HepG2 (cell line): ENCODE measurements around the gene UGT1A7. TPM values are rescaled to one million over a fixed set of nuclear protein-coding genes. Genes with fewer than 3 reads are reported as not detected.

Experiments
- CEBPG ChIP-seq: IDR thresholded peaks from 2 replicates; pipeline ENCODE4 v1.6.1; 2016
- HES4 ChIP-seq: sonication (generic); formaldehyde crosslinking; IDR thresholded peaks from 2 replicates; pipeline ENCODE4 v1.9.0; 2021; ENCODE audit warnings: mild to moderate bottlenecking, missing genetic modification reagents, borderline replicate concordance
- KAT7 ChIP-seq: IDR thresholded peaks from 2 replicates; pipeline ENCODE4 v1.6.1; 2018; ENCODE audit warnings: borderline replicate concordance, missing compliant biosample characterization
- KLF6 ChIP-seq: IDR thresholded peaks from 2 replicates; pipeline ENCODE4 v1.8.0; 2016; ENCODE audit warnings: missing biosample characterization, missing genetic modification reagents
- MXD4 ChIP-seq: IDR thresholded peaks from 2 replicates; pipeline ENCODE4 v1.6.1; 2016; ENCODE audit warnings: mild to moderate bottlenecking, missing biosample characterization, missing genetic modification reagents
- MYC ChIP-seq: sonication (generic); formaldehyde crosslinking; IDR thresholded peaks from 2 replicates; pipeline ENCODE4 v1.9.0; 2021; ENCODE audit warnings: missing genetic modification reagents, borderline replicate concordance
- NFE2 ChIP-seq: sonication (generic); formaldehyde crosslinking; IDR thresholded peaks from 2 replicates; pipeline ENCODE4 v1.4.0; 2020; ENCODE audit warnings: missing genetic modification reagents
- NONO ChIP-seq, 2 experiments: fragments of 450-650 bp in 1 of 2; sonication (generic) in 1 of 2; formaldehyde crosslinking in 1 of 2; IDR thresholded peaks in 1 of 2; conservative IDR thresholded peaks in 1 of 2; 2 replicates each; pipeline versions ENCODE4 v1.6.1 to v1.8.0; 2017 to 2022; ENCODE audit warnings: mild to moderate bottlenecking in 1 of 2, missing genetic modification reagents in 1 of 2, moderate library complexity in 1 of 2
- RELA ChIP-seq: sonication (generic); formaldehyde crosslinking; IDR thresholded peaks from 2 replicates; pipeline ENCODE4 v1.4.0; 2020; ENCODE audit warnings: missing genetic modification reagents
- SNAPC2 ChIP-seq: sonication (generic); formaldehyde crosslinking; IDR thresholded peaks from 2 replicates; pipeline ENCODE4 v1.8.1; 2022; ENCODE audit warnings: mild to moderate bottlenecking, missing genetic modification reagents
- TCF12 ChIP-seq, 2 experiments: fragments of 450-650 bp in 1 of 2; sonication (generic) in 1 of 2; formaldehyde crosslinking in 1 of 2; IDR thresholded peaks; 2 replicates each; pipeline versions ENCODE4 v1.6.1 to v1.8.0; 2017 to 2022; ENCODE audit warnings: antibody characterized with exemption in 1 of 2, mild to moderate bottlenecking in 1 of 2, missing genetic modification reagents in 1 of 2, moderate library complexity in 1 of 2
- TOE1 ChIP-seq: sonication (generic); formaldehyde crosslinking; IDR thresholded peaks from 2 replicates; pipeline ENCODE4 v1.4.0; 2020; ENCODE audit warnings: mild to moderate bottlenecking, missing genetic modification reagents
- ZFP36L2 ChIP-seq: sonication (generic); formaldehyde crosslinking; IDR thresholded peaks from 2 replicates; pipeline ENCODE4 v1.4.0; 2020; ENCODE audit warnings: missing genetic modification reagents
- ZNF550 ChIP-seq: sonication (generic); formaldehyde crosslinking; IDR thresholded peaks from 2 replicates; pipeline ENCODE4 v1.4.0; 2020; ENCODE audit warnings: mild to moderate bottlenecking, missing genetic modification reagents, borderline replicate concordance
- ZNF598 ChIP-seq: sonication (generic); formaldehyde crosslinking; IDR thresholded peaks from 2 replicates; pipeline ENCODE4 v1.5.1; 2020; ENCODE audit warnings: mild to moderate bottlenecking, missing genetic modification reagents, borderline replicate concordance
- ZNF775 ChIP-seq: sonication (generic); formaldehyde crosslinking; IDR thresholded peaks from 2 replicates; pipeline ENCODE4 v1.4.0; 2020; ENCODE audit warnings: missing genetic modification reagents, mild to moderate bottlenecking, moderate library complexity, borderline replicate concordance
- polyA plus RNA-seq, 8 experiments: library from polyadenylated mRNA; depleted of rRNA in 3 of 8; stranded (reverse) in 7 of 8; unstranded in 1 of 8; fragments of >200 nt; fragmentation: Illumina TruSeq in 4 of 8; extraction: Trizol in 4 of 8; gene quantifications; 2 replicates each; pipeline versions ENCODE4 v1.2.1 to v1.2.3, GENCODE V29; 2011 to 2016; ENCODE audit warnings: low read depth in 4 of 8, missing spikeins in 1 of 8, mixed read lengths in 1 of 8; ENCODE audit not compliant: insufficient read depth in 1 of 8
- total RNA-seq, 5 experiments: library from RNA; depleted of rRNA; stranded (reverse); fragments of >200 nt; fragmentation: Illumina TruSeq; extraction: Trizol; gene quantifications; 2 replicates each; pipeline ENCODE4 v1.2.3, GENCODE V29; 2016; ENCODE audit warnings: low read depth in 1 of 5
- TF ChIP-seq, protein P1 (sequence below): sonication (generic); formaldehyde crosslinking; IDR thresholded peaks from 2 replicates; pipeline ENCODE4 v1.4.0; 2020; ENCODE audit warnings: mild to moderate bottlenecking, missing genetic modification reagents, borderline replicate concordance
- TF ChIP-seq, protein P2 (sequence below): sonication (generic); formaldehyde crosslinking; IDR thresholded peaks from 2 replicates; pipeline ENCODE4 v1.4.0; 2020; ENCODE audit warnings: missing genetic modification reagents, mild to moderate bottlenecking, borderline replicate concordance
- TF ChIP-seq, protein P3 (sequence below): sonication (generic); formaldehyde crosslinking; IDR thresholded peaks from 2 replicates; pipeline ENCODE4 v1.4.0; 2020; ENCODE audit warnings: missing genetic modification reagents, borderline replicate concordance
- TF ChIP-seq, protein P4 (sequence below): sonication (generic); IDR thresholded peaks from 2 replicates; pipeline ENCODE4 v1.6.1; 2016; ENCODE audit warnings: low read depth, borderline replicate concordance

The UGT1A7 gene
- total and polyA plus RNA-seq, 2 of the 13 experiments (the other 11 are each of a cell fraction or from before 2014, with no cell fraction given), result not detected

DNA sequence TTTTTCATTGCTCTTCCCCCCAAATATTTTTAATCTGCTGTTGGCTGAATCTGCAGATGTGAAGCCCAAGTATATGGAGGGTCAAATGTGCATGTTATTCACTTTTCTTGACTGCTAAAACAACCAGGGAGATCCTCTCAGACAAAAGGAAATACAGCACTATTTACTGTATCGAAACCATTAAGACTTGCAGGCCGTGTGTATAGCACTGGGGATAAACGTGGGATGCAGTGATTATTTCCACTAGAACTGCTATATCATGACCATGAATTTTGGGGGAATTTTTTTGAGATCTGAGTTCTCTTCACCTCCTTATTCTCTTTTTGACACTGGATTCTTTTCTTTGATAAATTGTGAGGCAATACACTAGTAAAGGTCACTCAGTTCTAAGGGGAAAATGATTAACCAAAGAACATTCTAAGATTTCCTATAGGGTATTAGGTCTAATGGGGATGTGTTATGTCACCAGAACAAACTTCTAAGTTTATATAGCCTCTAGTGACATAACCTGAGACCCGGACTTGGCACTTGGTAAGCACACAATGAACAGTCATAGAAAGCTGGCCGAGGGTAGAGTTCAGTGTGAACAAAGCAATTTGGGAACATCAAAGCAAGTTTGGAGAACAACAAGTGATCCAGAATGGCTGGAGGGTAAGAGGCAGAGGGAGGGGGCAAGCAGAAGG, 63.5 kb downstream of the UGT1A7 start (continued):
- TF ChIP-seq, protein P1, sequence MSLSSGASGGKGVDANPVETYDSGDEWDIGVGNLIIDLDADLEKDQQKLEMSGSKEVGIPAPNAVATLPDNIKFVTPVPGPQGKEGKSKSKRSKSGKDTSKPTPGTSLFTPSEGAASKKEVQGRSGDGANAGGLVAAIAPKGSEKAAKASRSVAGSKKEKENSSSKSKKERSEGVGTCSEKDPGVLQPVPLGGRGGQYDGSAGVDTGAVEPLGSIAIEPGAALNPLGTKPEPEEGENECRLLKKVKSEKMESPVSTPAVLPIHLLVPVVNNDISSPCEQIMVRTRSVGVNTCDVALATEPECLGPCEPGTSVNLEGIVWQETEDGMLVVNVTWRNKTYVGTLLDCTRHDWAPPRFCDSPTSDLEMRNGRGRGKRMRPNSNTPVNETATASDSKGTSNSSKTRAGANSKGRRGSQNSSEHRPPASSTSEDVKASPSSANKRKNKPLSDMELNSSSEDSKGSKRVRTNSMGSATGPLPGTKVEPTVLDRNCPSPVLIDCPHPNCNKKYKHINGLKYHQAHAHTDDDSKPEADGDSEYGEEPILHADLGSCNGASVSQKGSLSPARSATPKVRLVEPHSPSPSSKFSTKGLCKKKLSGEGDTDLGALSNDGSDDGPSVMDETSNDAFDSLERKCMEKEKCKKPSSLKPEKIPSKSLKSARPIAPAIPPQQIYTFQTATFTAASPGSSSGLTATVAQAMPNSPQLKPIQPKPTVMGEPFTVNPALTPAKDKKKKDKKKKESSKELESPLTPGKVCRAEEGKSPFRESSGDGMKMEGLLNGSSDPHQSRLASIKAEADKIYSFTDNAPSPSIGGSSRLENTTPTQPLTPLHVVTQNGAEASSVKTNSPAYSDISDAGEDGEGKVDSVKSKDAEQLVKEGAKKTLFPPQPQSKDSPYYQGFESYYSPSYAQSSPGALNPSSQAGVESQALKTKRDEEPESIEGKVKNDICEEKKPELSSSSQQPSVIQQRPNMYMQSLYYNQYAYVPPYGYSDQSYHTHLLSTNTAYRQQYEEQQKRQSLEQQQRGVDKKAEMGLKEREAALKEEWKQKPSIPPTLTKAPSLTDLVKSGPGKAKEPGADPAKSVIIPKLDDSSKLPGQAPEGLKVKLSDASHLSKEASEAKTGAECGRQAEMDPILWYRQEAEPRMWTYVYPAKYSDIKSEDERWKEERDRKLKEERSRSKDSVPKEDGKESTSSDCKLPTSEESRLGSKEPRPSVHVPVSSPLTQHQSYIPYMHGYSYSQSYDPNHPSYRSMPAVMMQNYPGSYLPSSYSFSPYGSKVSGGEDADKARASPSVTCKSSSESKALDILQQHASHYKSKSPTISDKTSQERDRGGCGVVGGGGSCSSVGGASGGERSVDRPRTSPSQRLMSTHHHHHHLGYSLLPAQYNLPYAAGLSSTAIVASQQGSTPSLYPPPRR (CRISPR knock-in tag), result peak; percentile 100
- TF ChIP-seq NFE2 (CRISPR knock-in tag) (0 out of 2 replicates have a peak, but pooled peaks have one; percentile 21), ZNF550 (CRISPR knock-in tag) (no peak), KLF6 (CRISPR knock-in tag) (peak; percentile 69; the same call in 1 of the 2 replicates), CEBPG (CRISPR knock-in tag) (peak; percentile 83), SNAPC2 (CRISPR knock-in tag) (no peak), ZNF775 (CRISPR knock-in tag) (peak; percentile 98), TCF12 (IDR thresholded peaks at IDR 0.05) (no peak), TCF12 (CRISPR knock-in tag; IDR thresholded peaks at IDR 0.05) (peak; percentile 98), HES4 (CRISPR knock-in tag) (no peak), RELA (CRISPR knock-in tag) (no peak), NONO (IDR thresholded peaks at IDR 0.05) (no peak), NONO (CRISPR knock-in tag; conservative IDR thresholded peaks at IDR 0.05) (peak; percentile 91), MYC (CRISPR knock-in tag) (no peak), ZFP36L2 (CRISPR knock-in tag) (no peak), TOE1 (CRISPR knock-in tag) (peak; percentile 90; the same call in 1 of the 2 replicates), KAT7 (CRISPR knock-in tag) (peak; percentile 41; the same call in 1 of the 2 replicates), ZNF598 (CRISPR knock-in tag) (no peak), MXD4 (CRISPR knock-in tag) (peak; percentile 77; the same call in 1 of the 2 replicates)
- TF ChIP-seq, protein P2, sequence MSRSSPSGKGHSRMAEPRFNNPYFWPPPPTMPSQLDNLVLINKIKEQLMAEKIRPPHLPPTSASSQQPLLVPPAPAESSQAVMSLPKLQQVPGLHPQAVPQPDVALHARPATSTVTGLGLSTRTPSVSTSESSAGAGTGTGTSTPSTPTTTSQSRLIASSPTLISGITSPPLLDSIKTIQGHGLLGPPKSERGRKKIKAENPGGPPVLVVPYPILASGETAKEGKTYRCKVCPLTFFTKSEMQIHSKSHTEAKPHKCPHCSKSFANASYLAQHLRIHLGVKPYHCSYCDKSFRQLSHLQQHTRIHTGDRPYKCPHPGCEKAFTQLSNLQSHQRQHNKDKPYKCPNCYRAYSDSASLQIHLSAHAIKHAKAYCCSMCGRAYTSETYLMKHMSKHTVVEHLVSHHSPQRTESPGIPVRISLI (CRISPR knock-in tag), result peak; percentile 61; the same call in 1 of the 2 replicates
- TF ChIP-seq, protein P3, sequence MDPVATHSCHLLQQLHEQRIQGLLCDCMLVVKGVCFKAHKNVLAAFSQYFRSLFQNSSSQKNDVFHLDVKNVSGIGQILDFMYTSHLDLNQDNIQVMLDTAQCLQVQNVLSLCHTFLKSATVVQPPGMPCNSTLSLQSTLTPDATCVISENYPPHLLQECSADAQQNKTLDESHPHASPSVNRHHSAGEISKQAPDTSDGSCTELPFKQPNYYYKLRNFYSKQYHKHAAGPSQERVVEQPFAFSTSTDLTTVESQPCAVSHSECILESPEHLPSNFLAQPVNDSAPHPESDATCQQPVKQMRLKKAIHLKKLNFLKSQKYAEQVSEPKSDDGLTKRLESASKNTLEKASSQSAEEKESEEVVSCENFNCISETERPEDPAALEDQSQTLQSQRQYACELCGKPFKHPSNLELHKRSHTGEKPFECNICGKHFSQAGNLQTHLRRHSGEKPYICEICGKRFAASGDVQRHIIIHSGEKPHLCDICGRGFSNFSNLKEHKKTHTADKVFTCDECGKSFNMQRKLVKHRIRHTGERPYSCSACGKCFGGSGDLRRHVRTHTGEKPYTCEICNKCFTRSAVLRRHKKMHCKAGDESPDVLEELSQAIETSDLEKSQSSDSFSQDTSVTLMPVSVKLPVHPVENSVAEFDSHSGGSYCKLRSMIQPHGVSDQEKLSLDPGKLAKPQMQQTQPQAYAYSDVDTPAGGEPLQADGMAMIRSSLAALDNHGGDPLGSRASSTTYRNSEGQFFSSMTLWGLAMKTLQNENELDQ (CRISPR knock-in tag), result no peak
- TF ChIP-seq, protein P4, sequence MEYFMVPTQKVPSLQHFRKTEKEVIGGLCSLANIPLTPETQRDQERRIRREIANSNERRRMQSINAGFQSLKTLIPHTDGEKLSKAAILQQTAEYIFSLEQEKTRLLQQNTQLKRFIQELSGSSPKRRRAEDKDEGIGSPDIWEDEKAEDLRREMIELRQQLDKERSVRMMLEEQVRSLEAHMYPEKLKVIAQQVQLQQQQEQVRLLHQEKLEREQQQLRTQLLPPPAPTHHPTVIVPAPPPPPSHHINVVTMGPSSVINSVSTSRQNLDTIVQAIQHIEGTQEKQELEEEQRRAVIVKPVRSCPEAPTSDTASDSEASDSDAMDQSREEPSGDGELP, result peak; percentile 71; the same call in 1 of the 2 replicates
